H9 (cell line): ENCODE results near the gene MTA1. TPM values are rescaled to one million over a fixed set of nuclear protein-coding genes. Genes with fewer than 3 reads are reported as not detected.

Experiments
- DNase-seq: peaks from one replicate; pipeline ENCODE4 v3.0.0-alpha.2; 2017
- H2AFZ ChIP-seq: one replicate; pipeline ENCODE4 v1.6.1; 2013; ENCODE audit warnings: mild to moderate bottlenecking, low read length, control low read depth, moderate library complexity
- H2AK5ac ChIP-seq: 2 replicates; pipeline ENCODE4 v1.6.1; 2013; ENCODE audit warnings: low read length, control low read depth, mixed read lengths; ENCODE audit not compliant: insufficient read length
- H2BK120ac ChIP-seq: one replicate; pipeline ENCODE4 v1.6.1; 2013; ENCODE audit warnings: low read depth, mild to moderate bottlenecking, low read length, control low read depth, inconsistent platforms; ENCODE audit not compliant: poor library complexity, severe bottlenecking
- H2BK12ac ChIP-seq: 2 replicates; pipeline ENCODE4 v1.6.1; 2013; ENCODE audit warnings: low read length, control low read depth, mixed read lengths, low read depth; ENCODE audit not compliant: insufficient read length
- H2BK15ac ChIP-seq: 2 replicates; pipeline ENCODE4 v1.6.1; 2013; ENCODE audit warnings: low read depth, low read length, control low read depth
- H2BK20ac ChIP-seq: one replicate; pipeline ENCODE4 v1.6.1; 2013; ENCODE audit warnings: low read depth, mild to moderate bottlenecking, low read length, control low read depth, inconsistent platforms; ENCODE audit not compliant: poor library complexity, severe bottlenecking
- H2BK5ac ChIP-seq: 2 replicates; pipeline ENCODE4 v1.6.1; 2013; ENCODE audit warnings: low read length, control low read depth, mixed read lengths; ENCODE audit not compliant: insufficient read length
- H3K14ac ChIP-seq: 2 replicates; pipeline ENCODE4 v1.6.1; 2013; ENCODE audit warnings: low read length, control low read depth; ENCODE audit not compliant: insufficient read depth
- H3K18ac ChIP-seq: 2 replicates; pipeline ENCODE4 v1.6.1; 2013; ENCODE audit warnings: low read depth, mild to moderate bottlenecking, mixed read lengths, low read length, control low read depth; ENCODE audit not compliant: insufficient read length
- H3K23ac ChIP-seq: 2 replicates; pipeline ENCODE4 v1.6.1; 2013; ENCODE audit warnings: low read length, control low read depth, mixed read lengths, low read depth; ENCODE audit not compliant: insufficient read length
- H3K23me2 ChIP-seq: 2 replicates; pipeline ENCODE4 v1.6.1; 2013; ENCODE audit warnings: low read depth, mild to moderate bottlenecking, mixed read lengths, low read length, control low read depth; ENCODE audit not compliant: insufficient read length, poor library complexity, severe bottlenecking
- H3K27ac ChIP-seq: 2 replicates; pipeline ENCODE4 v1.5.1; 2013; ENCODE audit warnings: low read length, control low read depth, mixed read lengths, low read depth; ENCODE audit not compliant: insufficient read length
- H3K27me3 ChIP-seq: 2 replicates; pipeline ENCODE4 v1.6.1; 2013; ENCODE audit warnings: low read length, control low read depth, inconsistent platforms; ENCODE audit not compliant: insufficient read depth
- H3K4ac ChIP-seq: 2 replicates; pipeline ENCODE4 v1.6.1; 2013; ENCODE audit warnings: low read depth, mild to moderate bottlenecking, control low read depth, inconsistent platforms, low read length, moderate library complexity
- H3K4me1 ChIP-seq: 2 replicates; pipeline ENCODE4 v1.6.1; 2013; ENCODE audit warnings: low read length, control low read depth, inconsistent platforms; ENCODE audit not compliant: insufficient read depth
- H3K4me2 ChIP-seq: 2 replicates; pipeline ENCODE4 v1.6.1; 2013; ENCODE audit warnings: low read length, control low read depth, mixed read lengths; ENCODE audit not compliant: insufficient read length, insufficient read depth
- H3K56ac ChIP-seq: 2 replicates; pipeline ENCODE4 v1.6.1; 2013; ENCODE audit warnings: low read depth, mild to moderate bottlenecking, mixed read lengths, low read length, control low read depth; ENCODE audit not compliant: insufficient read length
- H3K79me1 ChIP-seq: 2 replicates; pipeline ENCODE4 v1.6.1; 2013; ENCODE audit warnings: low read depth, mild to moderate bottlenecking, moderate library complexity, low read length, control low read depth, inconsistent platforms; ENCODE audit not compliant: insufficient read depth, poor library complexity, severe bottlenecking
- H3K79me2 ChIP-seq: 2 replicates; pipeline ENCODE4 v1.6.1; 2013; ENCODE audit warnings: low read length, control low read depth, inconsistent platforms; ENCODE audit not compliant: insufficient read depth
- H3K9ac ChIP-seq: 2 replicates; pipeline ENCODE4 v1.6.1; 2013; ENCODE audit warnings: low read length, control low read depth, mixed read lengths; ENCODE audit not compliant: insufficient read length; ENCODE audit errors: extremely low read depth
- H3K9me3 ChIP-seq: one replicate; pipeline ENCODE4 v1.6.1; 2013; ENCODE audit warnings: low read depth, low read length, inconsistent platforms; ENCODE audit not compliant: control insufficient read depth
- H3T11ph ChIP-seq: one replicate; pipeline ENCODE4 v1.6.1; 2013; ENCODE audit warnings: mild to moderate bottlenecking, low read length, control low read depth, inconsistent platforms
- H4K20me1 ChIP-seq: one replicate; pipeline ENCODE4 v1.6.1; 2013; ENCODE audit not compliant: control insufficient read depth, insufficient read length, insufficient read depth
- H4K5ac ChIP-seq: 2 replicates; pipeline ENCODE4 v1.6.1; 2013; ENCODE audit warnings: low read depth, mild to moderate bottlenecking, mixed read lengths, low read length, control low read depth; ENCODE audit not compliant: insufficient read length
- H4K8ac ChIP-seq: replicated peaks from 2 replicates; pipeline ENCODE4 v1.6.1; 2013; ENCODE audit warnings: low read length, control low read depth, mixed read lengths, low read depth; ENCODE audit not compliant: insufficient read length
- H4K91ac ChIP-seq: 2 replicates; pipeline ENCODE4 v1.6.1; 2013; ENCODE audit warnings: low read depth, mild to moderate bottlenecking, moderate library complexity, mixed read lengths, low read length, control low read depth; ENCODE audit not compliant: insufficient read length
- H3K27ac Mint-ChIP-seq, 3 experiments: 2 replicates in 2 of 3; 3 replicates in 1 of 3; pipeline ENCODE4 v1.8.0; 2020 to 2021; ENCODE audit warnings: mixed read lengths in 3 of 3, mild to moderate bottlenecking in 1 of 3, moderate library complexity in 1 of 3
- H3K27me3 Mint-ChIP-seq: 2 replicates; pipeline ENCODE4 v1.8.0; 2021; ENCODE audit warnings: low read depth, mild to moderate bottlenecking, moderate library complexity, mixed read lengths
- H3K36me3 Mint-ChIP-seq, 3 experiments: 2 replicates in 2 of 3; 3 replicates in 1 of 3; pipeline ENCODE4 v1.8.0; 2020 to 2021; ENCODE audit warnings: low read depth in 3 of 3, mixed read lengths in 3 of 3; ENCODE audit not compliant: insufficient read depth in 1 of 3
- H3K4me1 Mint-ChIP-seq, 2 experiments: 2 replicates each; pipeline ENCODE4 v1.8.0; 2020; ENCODE audit warnings: mixed read lengths in 2 of 2
- H3K4me3 Mint-ChIP-seq, 2 experiments: 2 replicates in 1 of 2; 3 replicates in 1 of 2; pipeline ENCODE4 v1.8.0; 2020 to 2021; ENCODE audit warnings: mild to moderate bottlenecking in 2 of 2, mixed read lengths in 2 of 2, moderate library complexity in 1 of 2
- H3K9me3 Mint-ChIP-seq, 2 experiments: 2 replicates in 1 of 2; 3 replicates in 1 of 2; pipeline ENCODE4 v1.8.0; 2020; ENCODE audit warnings: mild to moderate bottlenecking in 2 of 2, mixed read lengths in 2 of 2, moderate library complexity in 1 of 2
- CTCF ChIP-seq: fragments of 200-600 bp; sonication (generic); conservative IDR thresholded peaks from 3 replicates; pipeline ENCODE4 v1.8.0; 2021; ENCODE audit warnings: antibody characterized with exemption, mild to moderate bottlenecking
- WGBS: extraction: QIAGEN DNeasy Blood & Tissue Kit; methylation state at CpG from one replicate; pipeline ENCODE4 v1.1.7; 2013; ENCODE audit warnings: missing lambda C conversion rate, low lambda C conversion rate, mixed read lengths; ENCODE audit not compliant: insufficient read length; ENCODE audit errors: extremely low coverage; 5-methylcytosine and 5-hydroxymethylcytosine counted together
- total RNA-seq: library from RNA; stranded (reverse); gene quantifications from 2 replicates; pipeline ENCODE4 v1.2.1, GENCODE V29; 2021

MTA1 gene
- total RNA-seq, 1 experiment from 2014 or later, result 230 TPM

DNA sequence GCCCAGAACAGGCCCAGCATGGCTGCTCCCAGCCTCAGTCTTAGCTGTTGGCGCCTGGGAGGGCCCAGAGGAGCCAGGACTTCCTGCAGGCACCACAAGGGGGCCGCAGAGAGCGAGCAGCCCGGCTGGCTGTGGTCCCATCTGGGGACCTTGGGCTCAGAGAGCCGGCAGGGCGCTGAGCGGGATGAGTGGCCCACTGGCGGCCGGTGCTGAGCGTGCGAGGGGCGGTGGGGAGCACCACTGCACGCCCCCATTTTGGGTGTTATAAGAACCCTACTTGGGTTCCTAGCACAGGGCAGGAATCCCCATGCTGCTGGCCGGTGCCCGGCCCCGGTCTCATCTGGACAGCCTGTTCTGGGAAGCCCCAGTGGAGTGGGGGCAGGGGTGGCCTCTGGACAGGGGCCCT, 29.1 kb downstream of the MTA1 start:
- no peaks in the 10 kb centered on the region for H3K79me2 ChIP-seq
- Mint-ChIP-seq H3K36me3 (peaks cover 15 to 44% (median 38%) of the 10 kb centered on the region in 3 experiments; a peak in 6 of 7 replicates), H3K4me1 (no peaks in the 10 kb centered on the region), H3K4me3 (no peak overlapping the region), H3K27ac (no peak overlapping the region), H3K27me3 (no peaks in the 10 kb centered on the region), H3K9me3 (no peaks in the 10 kb centered on the region)
- H3K4me1 ChIP-seq, result no peaks in the 10 kb centered on the region
- H2BK5ac ChIP-seq, result no peak overlapping the region
- H3K27ac ChIP-seq, result no peak overlapping the region
- no peak overlapping the region for H2BK120ac ChIP-seq
- TF ChIP-seq CTCF, result peak; percentile 87
- H4K5ac ChIP-seq, result no peak overlapping the region
- H2AK5ac ChIP-seq, result no peak overlapping the region
- no peak overlapping the region for H4K8ac ChIP-seq
- no peak overlapping the region for H3K56ac ChIP-seq
- H3K9ac ChIP-seq, result no peak overlapping the region
- no peaks in the 10 kb centered on the region for H3K79me1 ChIP-seq
- H4K20me1 ChIP-seq, result no peaks in the 10 kb centered on the region
- no peaks in the 10 kb centered on the region for H3K9me3 ChIP-seq
- no peak overlapping the region for H3K14ac ChIP-seq
- peak; percentile 81 for DNase-seq
- no peak overlapping the region for H2BK20ac ChIP-seq
- no CpG with 5 or more reads among the region's 16 CpGs for WGBS
- H3K23ac ChIP-seq, result no peak overlapping the region
- H2BK12ac ChIP-seq, result no peak overlapping the region
- no peak overlapping the region for H3T11ph ChIP-seq
- H4K91ac ChIP-seq, result no peak overlapping the region
- H3K27me3 ChIP-seq, result no peaks in the 10 kb centered on the region
- no peak overlapping the region for H2BK15ac ChIP-seq
- no peak overlapping the region for H2AFZ ChIP-seq
- no peak overlapping the region for H3K18ac ChIP-seq
- H3K23me2 ChIP-seq, result no peaks in the 10 kb centered on the region
- H3K4ac ChIP-seq, result no peak overlapping the region
- H3K4me2 ChIP-seq, result no peak overlapping the region
